HUES6 (cell line): ENCODE results near the gene TMEM141.
A peak's percentile ranks its signal among the peaks of the same experiment; 100 is the strongest.

Source experiments
- H3K27ac ChIP-seq: 2 replicates; pipeline ENCODE4 v1.7.0; 2013; ENCODE audit warnings: low read depth, mild to moderate bottlenecking, low read length, inconsistent platforms
- H3K27me3 ChIP-seq: 2 replicates; pipeline ENCODE4 v1.6.1; 2013; ENCODE audit warnings: low read length; ENCODE audit not compliant: control insufficient read depth, insufficient read depth
- H3K36me3 ChIP-seq: 2 replicates; pipeline ENCODE4 v1.6.1; 2013; ENCODE audit warnings: low read length; ENCODE audit not compliant: control insufficient read depth, insufficient read depth
- H3K4me1 ChIP-seq: 2 replicates; pipeline ENCODE4 v1.6.1; 2013; ENCODE audit warnings: low read length; ENCODE audit not compliant: control insufficient read depth, insufficient read depth
- H3K4me3 ChIP-seq: 2 replicates; pipeline ENCODE4 v1.5.1; 2013; ENCODE audit warnings: low read depth, low read length
- H3K9ac ChIP-seq: one replicate; pipeline ENCODE4 v1.6.1; 2013; ENCODE audit warnings: mild to moderate bottlenecking, low read length
- H3K9me3 ChIP-seq: 2 replicates; pipeline ENCODE4 v1.6.1; 2013; ENCODE audit warnings: low read depth, low read length; ENCODE audit not compliant: control insufficient read depth, insufficient read depth

The TMEM141 gene

GRCh38 chr9:136806631-136807201, 15.6 kb downstream of the TMEM141 start:
- Histone ChIP-seq H3K36me3 (peaks cover 26% of the 10 kb centered on the region), H3K27ac (peak overlapping the region; percentile 84; the same call in 1 of the 2 replicates), H3K4me3 (peak overlapping the region; percentile 90), H3K9ac (peak overlapping the region; percentile 93), H3K27me3 (0 out of 2 replicates have a peak, but pooled peaks cover 5% of the 10 kb centered on the region), H3K4me1 (peaks cover 21% of the 10 kb centered on the region; the same call in 1 of the 2 replicates), H3K9me3 (no peaks in the 10 kb centered on the region)

GRCh38 chr9:136807281-136808074, 16.3 kb downstream of the TMEM141 start, which contains the start of gene RABL6:
RABL6 (plus strand) TSS chr9:136807948; CDS start chr9:136808197, 249 bp downstream.
- H3K9ac ChIP-seq, result peak within 1 kb of the TSS; percentile 93
- H3K9me3 ChIP-seq, result no peaks in the 10 kb centered on the region
- H3K27ac ChIP-seq, result peak within 1 kb of the TSS; percentile 92
- peak within 1 kb of the TSS; percentile 90 for H3K4me3 ChIP-seq
- peaks cover 21% of the 10 kb centered on the region; the same call in 1 of the 2 replicates for H3K4me1 ChIP-seq
- 0 out of 2 replicates have a peak, but pooled peaks cover 5% of the 10 kb centered on the region for H3K27me3 ChIP-seq
- H3K36me3 ChIP-seq, result peaks cover 34% of the 10 kb centered on the region

GRCh38 chr9:136808075-136808805, 17.1 kb downstream of the TMEM141 start:
- H3K9ac ChIP-seq, result peak overlapping the region; percentile 93
- H3K27ac ChIP-seq, result peak overlapping the region; percentile 92
- H3K9me3 ChIP-seq, result no peaks in the 10 kb centered on the region
- peaks cover 41% of the 10 kb centered on the region for H3K36me3 ChIP-seq
- peaks cover 21% of the 10 kb centered on the region; the same call in 1 of the 2 replicates for H3K4me1 ChIP-seq
- H3K27me3 ChIP-seq, result 0 out of 2 replicates have a peak, but pooled peaks cover 5% of the 10 kb centered on the region
- H3K4me3 ChIP-seq, result peak overlapping the region; percentile 90

- Histone ChIP-seq H3K9ac (peak overlapping the region; percentile 93), H3K4me3 (peak overlapping the region; percentile 90), H3K4me1 (peaks cover 21% of the 10 kb centered on the region; the same call in 1 of the 2 replicates), H3K9me3 (no peaks in the 10 kb centered on the region), H3K27me3 (no peaks in the 10 kb centered on the region), H3K27ac (peak overlapping the region; percentile 42; the same call in 1 of the 2 replicates), H3K36me3 (peaks cover 44% of the 10 kb centered on the region)
Measured at GRCh38 chr9:136808806-136809158, 17.6 kb downstream of the TMEM141 start.

- no peak overlapping the region for H3K27ac ChIP-seq
- H3K27me3 ChIP-seq, result no peaks in the 10 kb centered on the region
- no peaks in the 10 kb centered on the region for H3K9me3 ChIP-seq
- H3K36me3 ChIP-seq, result peaks cover 42% of the 10 kb centered on the region
- no peak overlapping the region for H3K4me3 ChIP-seq
- peaks cover 4% of the 10 kb centered on the region; the same call in 1 of the 2 replicates for H3K4me1 ChIP-seq
- H3K9ac ChIP-seq, result no peak overlapping the region
Measured at GRCh38 chr9:136814725-136815421, 23.7 kb downstream of the TMEM141 start.

GRCh38 chr9:136815422-136815782, 24.3 kb downstream of the TMEM141 start:
- Histone ChIP-seq H3K27me3 (no peaks in the 10 kb centered on the region), H3K4me3 (no peak overlapping the region), H3K36me3 (peaks cover 37% of the 10 kb centered on the region), H3K9me3 (no peaks in the 10 kb centered on the region), H3K4me1 (no peaks in the 10 kb centered on the region), H3K9ac (no peak overlapping the region), H3K27ac (no peak overlapping the region)

- peaks cover 8% of the 10 kb centered on the region; the same call in 1 of the 2 replicates for H3K4me1 ChIP-seq
- peak overlapping the region; percentile 80 for H3K9ac ChIP-seq
- no peaks in the 10 kb centered on the region for H3K9me3 ChIP-seq
- no peaks in the 10 kb centered on the region for H3K27me3 ChIP-seq
- no peak overlapping the region for H3K27ac ChIP-seq
- H3K36me3 ChIP-seq, result peaks cover 35% of the 10 kb centered on the region
- peak overlapping the region; percentile 55 for H3K4me3 ChIP-seq
Measured at GRCh38 chr9:136820971-136821825, 30.1 kb downstream of the TMEM141 start.

- Histone ChIP-seq H3K9ac (no peak overlapping the region), H3K36me3 (peaks cover 40% of the 10 kb centered on the region), H3K9me3 (no peaks in the 10 kb centered on the region), H3K27me3 (no peaks in the 10 kb centered on the region), H3K4me3 (peak overlapping the region; percentile 55), H3K4me1 (peaks cover 8% of the 10 kb centered on the region; the same call in 1 of the 2 replicates), H3K27ac (no peak overlapping the region)
Measured at GRCh38 chr9:136821826-136822544, 30.8 kb downstream of the TMEM141 start.

GRCh38 chr9:136823136-136824046, 32.2 kb downstream of the TMEM141 start:
- H3K36me3 ChIP-seq, result peaks cover 51% of the 10 kb centered on the region
- no peak overlapping the region for H3K9ac ChIP-seq

More at GRCh38 chr9:136823136-136824046, 32.2 kb downstream of the TMEM141 start:
- Histone ChIP-seq H3K4me3 (no peak overlapping the region), H3K27ac (no peak overlapping the region), H3K9me3 (no peaks in the 10 kb centered on the region), H3K4me1 (peaks cover 8% of the 10 kb centered on the region; the same call in 1 of the 2 replicates), H3K27me3 (no peaks in the 10 kb centered on the region)
